Testis (tissue), 2 donors: ENCODE results near the gene ACOX1.

Experiments
- CTCF ChIP-seq, 3 experiments: fragments of 450-650 bp in 2 of 3; fragments of 200-600 bp in 1 of 3; sonication (generic) in 1 of 3; IDR thresholded peaks; one replicate each; pipeline ENCODE4 v1.5.1; 2016 to 2019; ENCODE audit warnings: antibody characterized with exemption in 3 of 3, mild to moderate bottlenecking in 2 of 3, moderate library complexity in 1 of 3
- POLR2A ChIP-seq: fragments of 450-650 bp; IDR thresholded peaks from one replicate; pipeline ENCODE4 v1.6.1; 2017; ENCODE audit warnings: antibody characterized with exemption, mild to moderate bottlenecking, moderate library complexity

DNA sequence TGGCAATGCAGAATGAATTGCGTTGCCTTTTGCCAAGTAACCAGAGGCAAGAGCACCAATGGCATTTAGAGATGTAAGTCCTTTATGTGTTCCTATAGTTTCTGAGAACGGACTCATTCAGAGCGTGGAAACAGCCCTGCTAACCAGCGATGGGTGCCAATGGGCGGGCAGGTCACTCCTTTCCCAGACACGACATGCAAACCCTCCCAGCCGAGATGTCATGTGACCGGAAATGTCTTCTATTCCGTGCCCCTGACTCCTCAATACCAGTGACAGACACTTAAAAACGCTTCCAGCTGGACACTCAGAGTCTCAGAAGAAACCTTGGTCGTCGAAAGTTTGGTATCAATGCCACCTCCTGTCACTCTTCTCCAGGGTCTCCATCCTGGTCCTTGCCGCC is 41.3 kb downstream of the ACOX1 start:
- TF ChIP-seq POLR2A (no peak), CTCF (IDR thresholded peaks at IDR 0.05) (no peak)
